ENCODE results near the gene TBC1D14.

- no peak for TF ChIP-seq CTCF (IDR thresholded peaks at IDR 0.05)
- no peak for TF ChIP-seq POLR2A (IDR thresholded peaks at IDR 0.05)
Observed at GRCh38 chr4:7052923-7053715, 143.5 kb downstream of the TBC1D14 start.
